ENCODE measurements around the gene OLFM4.

OLFM4 gene

GRCh38 chr13:53068585-53069520 lies 40.2 kb downstream of the OLFM4 start:
- DNase-seq, result no peak

DNA sequence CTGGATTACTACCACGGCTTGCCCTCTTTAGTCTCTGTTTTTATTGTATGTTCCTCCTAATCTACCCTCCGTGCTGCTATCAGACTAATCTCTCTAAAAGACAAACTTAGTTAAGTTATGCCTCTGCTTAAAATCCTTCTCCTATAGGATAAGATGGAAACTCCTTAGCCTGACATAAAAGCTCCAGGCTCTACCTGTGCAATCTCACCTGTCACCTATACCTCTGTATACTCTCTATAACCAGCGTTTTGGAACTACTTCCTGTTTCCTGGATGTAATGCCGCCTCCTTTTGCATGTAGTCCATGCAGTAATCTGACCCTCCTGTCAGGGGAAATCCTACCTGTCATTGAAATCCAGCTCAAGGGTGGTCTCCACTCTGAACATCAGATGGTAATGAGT lies 41.2 kb downstream of the OLFM4 start:
- DNase-seq, result no peak

DNA sequence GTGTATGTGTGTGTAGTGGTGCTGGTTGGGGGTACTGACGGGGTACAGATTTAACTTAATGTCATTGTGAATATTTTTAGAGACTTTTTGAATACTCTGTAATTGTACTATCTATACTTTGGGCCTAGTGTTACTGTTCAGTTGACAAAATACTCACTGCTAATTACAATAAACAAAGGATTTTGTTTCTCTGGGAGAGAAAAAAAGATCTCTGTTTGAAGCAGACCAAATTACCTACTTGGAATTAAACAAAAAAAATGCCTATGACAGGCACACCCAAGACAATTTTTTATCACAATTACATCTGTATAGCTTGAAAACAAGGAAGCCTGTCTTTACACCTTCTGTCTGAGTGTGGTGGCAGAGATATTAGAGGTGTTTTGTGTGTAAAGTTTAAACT lies 45.1 kb downstream of the OLFM4 start:
- no peak for DNase-seq

DNA sequence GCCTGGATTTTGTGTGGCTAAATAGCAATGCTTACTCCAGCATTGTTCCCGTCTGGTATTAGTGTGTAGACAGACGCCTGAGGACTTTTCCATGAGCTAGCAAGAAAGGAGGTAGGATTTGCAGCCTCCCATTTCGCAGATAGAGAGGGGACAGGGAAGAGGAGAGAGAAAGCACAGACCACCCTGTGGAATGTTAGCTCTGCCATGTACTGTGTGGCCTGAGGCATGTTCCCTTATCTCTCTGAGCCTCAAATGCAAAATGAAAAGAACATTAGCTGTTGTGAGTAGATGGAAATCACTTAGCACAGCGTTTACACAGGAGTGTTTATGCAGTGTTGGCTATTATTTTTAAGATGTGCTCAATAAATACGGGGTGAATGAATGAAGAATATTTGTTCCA lies 45.5 kb downstream of the OLFM4 start:
- no peak for DNase-seq

DNA sequence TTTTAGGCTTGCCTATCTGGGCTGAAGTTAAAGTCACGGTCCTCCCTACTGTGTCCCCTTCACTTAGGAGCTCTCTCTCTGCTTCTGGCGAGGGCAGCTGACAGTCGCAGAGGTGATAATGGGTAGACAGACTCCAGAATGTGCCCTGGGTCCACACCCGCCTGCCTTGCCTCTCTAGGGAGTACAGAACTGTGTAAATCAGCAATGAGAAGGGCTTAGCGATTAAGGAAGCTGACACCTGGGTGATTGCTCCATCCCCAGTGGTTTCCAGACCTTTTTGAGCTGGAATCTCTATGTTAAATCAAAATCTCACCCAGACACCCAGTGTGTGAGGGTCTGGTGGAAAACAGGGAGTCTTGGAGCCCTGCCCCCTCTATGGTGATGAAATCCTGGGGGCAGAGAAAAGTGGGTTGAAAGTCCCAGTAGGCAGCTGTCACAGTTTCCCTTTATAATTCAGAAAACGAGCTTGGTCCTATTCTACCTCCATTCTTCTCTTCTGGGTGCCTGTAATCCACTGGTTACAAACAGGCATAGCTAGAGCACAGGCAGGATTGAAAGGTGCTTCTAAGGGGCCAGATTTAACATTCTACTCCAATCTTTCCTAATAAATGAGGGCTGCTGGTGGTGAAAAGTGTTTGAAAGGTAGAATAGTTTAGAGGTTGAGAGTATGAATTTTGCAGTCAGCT lies 46.9 kb downstream of the OLFM4 start:
- no peak for DNase-seq

GRCh38 chr13:53079691-53080090 lies 51.1 kb downstream of the OLFM4 start:
- DNase-seq, result no peak

GRCh38 chr13:53088871-53089270 lies 60.3 kb downstream of the OLFM4 start:
- DNase-seq, result no peak

DNA sequence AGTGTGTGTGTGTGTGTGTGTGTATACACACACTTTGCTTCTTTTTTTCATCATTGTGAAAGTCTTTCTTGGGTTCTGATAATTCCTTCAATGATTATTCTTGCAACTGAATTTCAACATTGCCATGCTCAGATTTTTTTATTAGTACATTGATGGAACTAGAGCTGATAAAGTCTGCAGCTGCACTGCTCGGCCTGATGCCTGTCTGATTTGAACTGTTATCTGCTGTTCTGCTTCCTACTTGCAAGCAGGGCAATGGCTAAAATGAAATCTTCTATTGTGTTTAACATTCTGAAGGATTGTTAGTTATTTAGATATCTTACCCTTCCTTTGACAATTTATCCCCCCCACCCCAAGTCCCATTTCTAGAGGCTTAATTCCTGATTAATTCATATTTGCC lies 61.3 kb downstream of the OLFM4 start:
- DNase-seq, result no peak

- DNase-seq, result no peak
These were observed 61.8 kb downstream of the OLFM4 start for GRCh38 chr13:53090461-53090860.

DNA sequence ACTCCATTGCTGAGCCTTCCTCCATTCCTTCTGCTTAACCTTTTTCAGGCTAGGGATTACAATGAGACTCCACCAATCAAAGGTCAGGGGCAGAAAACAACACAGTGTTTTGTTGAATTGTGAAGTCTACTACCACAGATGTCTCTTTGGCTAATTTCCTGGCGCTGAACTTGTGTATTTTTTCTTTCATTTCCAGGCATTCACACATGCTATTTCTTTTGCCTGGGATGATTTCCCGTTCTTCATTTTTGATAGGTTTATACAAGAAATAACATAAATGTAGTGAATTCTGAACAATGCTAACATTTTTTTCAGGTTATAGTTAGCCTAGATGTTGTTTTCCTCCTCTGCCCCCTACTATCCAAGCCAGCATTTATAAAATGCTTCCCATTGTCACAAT lies 64.3 kb downstream of the OLFM4 start:
- DNase-seq, result no peak

DNA sequence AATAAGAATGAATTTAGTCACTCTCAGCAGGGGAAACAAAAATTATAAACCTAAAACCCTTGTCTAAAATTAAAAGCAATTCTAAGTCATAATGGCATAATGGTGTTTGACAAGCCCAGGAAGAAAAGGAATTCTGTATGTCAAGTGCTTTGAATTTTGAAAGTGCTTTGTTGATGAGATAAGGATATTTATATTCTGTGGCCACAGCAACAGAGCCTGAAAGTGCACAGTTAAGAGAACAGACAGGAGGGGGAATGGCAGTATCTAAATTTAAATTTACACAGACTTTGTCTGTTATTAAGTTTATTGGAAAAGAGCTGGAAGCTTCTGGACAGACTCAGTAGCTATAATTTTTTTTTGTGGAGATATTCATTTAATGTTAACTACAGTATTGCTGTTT lies 69.8 kb downstream of the OLFM4 start:
- no peak for DNase-seq

GRCh38 chr13:53100394-53101063 lies 71.9 kb downstream of the OLFM4 start:
- no peak for DNase-seq

Data from hematopoietic multipotent progenitor cell treated with erythropoietin and hydrocortisone succinate and interleukin-3 and kit ligand, for 8 days (in vitro differentiated cells).